A549 treated with dexamethasone at 1 μM for 4 hours (cell line): Measurements from ENCODE around the gene HERPUD2. TPM values are rescaled to one million over a fixed set of nuclear protein-coding genes. Genes with fewer than 3 reads are reported as not detected.

Experiments used
- total RNA-seq: library from RNA; stranded (reverse); fragments of 200-300 nt; extraction: Qiagen RNA extraction; gene quantifications from 5 replicates; pipeline ENCODE4 v1.2.3, GENCODE V29; 2022

Gene HERPUD2
- total RNA-seq: 17.2 to 23.6 TPM (median 22.0 TPM) in 5 replicates

DNA sequence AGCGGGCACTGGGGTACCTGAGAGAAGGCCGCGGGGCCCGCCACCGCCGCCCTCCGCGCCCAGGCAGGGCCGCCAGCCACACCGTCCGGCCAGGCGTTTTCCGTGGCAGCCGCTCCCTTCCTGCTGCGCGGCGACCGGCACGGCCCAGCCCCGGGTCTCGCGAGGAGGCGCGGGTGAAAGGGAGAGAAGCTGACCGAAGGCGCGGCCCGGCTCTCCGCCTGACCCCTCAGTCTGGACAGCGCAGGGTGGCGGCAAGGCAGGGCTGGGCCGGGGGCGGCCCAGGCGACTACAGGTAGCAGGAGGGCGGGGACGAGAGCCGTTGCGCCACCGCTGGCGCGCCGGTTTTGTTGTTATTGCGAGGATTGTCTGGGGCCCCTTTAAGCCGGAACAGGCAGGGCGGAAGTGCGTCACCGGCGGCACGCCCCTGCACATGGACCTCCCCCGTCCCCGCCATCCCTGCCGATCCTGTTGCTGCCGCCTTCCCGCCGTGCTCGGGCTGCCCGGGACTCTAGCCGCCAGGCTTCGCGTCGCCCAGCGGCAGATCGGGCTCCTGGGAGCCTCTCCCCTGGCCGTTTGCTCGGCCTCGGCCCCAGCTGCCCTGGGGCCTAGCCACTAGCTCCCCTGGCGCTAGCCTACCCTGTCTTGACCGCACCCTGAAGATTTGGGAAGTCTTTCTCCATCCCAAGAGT lies at the start of gene HERPUD2:
TSS of gene HERPUD2 (minus strand) at position 352 of the 689 bp plus-strand sequence. CDS start 805 bp downstream, outside the sequence.

Other genes starting within 250 kb of the HERPUD2 start
- gene SEPTIN7, start 105.9 kb upstream of the HERPUD2 start, total RNA-seq: 191 to 228 TPM (median 211 TPM) in 5 replicates